Nephron progenitor cell (in vitro differentiated cells): ENCODE measurements around the gene TRIM44.

Experiments
- DNase-seq: peaks from one replicate; pipeline ENCODE4 v3.0.0; 2021
- H3K27ac Mint-ChIP-seq: 2 replicates; pipeline ENCODE4 v1.8.0; 2021; ENCODE audit warnings: mild to moderate bottlenecking, moderate library complexity, mixed read lengths
- H3K27me3 Mint-ChIP-seq: 2 replicates; pipeline ENCODE4 v1.8.0; 2021; ENCODE audit warnings: mild to moderate bottlenecking, low read depth, mixed read lengths; ENCODE audit not compliant: poor library complexity
- H3K36me3 Mint-ChIP-seq: 2 replicates; pipeline ENCODE4 v1.8.0; 2021; ENCODE audit warnings: low read depth, mixed read lengths
- H3K4me1 Mint-ChIP-seq: 2 replicates; pipeline ENCODE4 v1.8.0; 2021; ENCODE audit warnings: mixed read lengths
- H3K4me3 Mint-ChIP-seq: 2 replicates; pipeline ENCODE4 v1.8.0; 2021; ENCODE audit warnings: mild to moderate bottlenecking, moderate library complexity, mixed read lengths
- H3K9me3 Mint-ChIP-seq: 2 replicates; pipeline ENCODE4 v1.8.0; 2021; ENCODE audit warnings: mild to moderate bottlenecking, moderate library complexity, mixed read lengths
- CTCF ChIP-seq: fragments of 200-600 bp; sonication (generic); IDR thresholded peaks from 2 replicates; pipeline ENCODE4 v1.5.0; 2021; ENCODE audit warnings: antibody characterized with exemption

TRIM44 gene

GRCh38 chr11:35654711-35655110, 7.9 kb upstream of the TRIM44 start:
- Mint-ChIP-seq H3K36me3 (no peaks in the 10 kb centered on the region), H3K27me3 (peaks cover 45% of the 10 kb centered on the region)
- no peak for TF ChIP-seq CTCF

GRCh38 chr11:35655254-35655653, 7.3 kb upstream of the TRIM44 start:
- no peak for DNase-seq
- Mint-ChIP-seq H3K9me3 (no peaks in the 10 kb centered on the region), H3K4me3 (no peak overlapping the region), H3K36me3 (no peaks in the 10 kb centered on the region), H3K27ac (no peak overlapping the region), H3K27me3 (peaks cover 51% of the 10 kb centered on the region), H3K4me1 (peaks cover 19% of the 10 kb centered on the region)
- TF ChIP-seq CTCF: no peak

More at GRCh38 chr11:35654711-35655110, 7.9 kb upstream of the TRIM44 start:
- H3K27ac Mint-ChIP-seq: no peak overlapping the region
- no peaks in the 10 kb centered on the region for H3K9me3 Mint-ChIP-seq
- DNase-seq: no peak
- peak overlapping the region; percentile 10 for H3K4me3 Mint-ChIP-seq
- H3K4me1 Mint-ChIP-seq: peaks cover 19% of the 10 kb centered on the region

GRCh38 chr11:35655856-35656255, 6.7 kb upstream of the TRIM44 start:
- no peak for TF ChIP-seq CTCF
- DNase-seq: no peak
- Mint-ChIP-seq H3K27me3 (peaks cover 49% of the 10 kb centered on the region), H3K4me1 (peaks cover 19% of the 10 kb centered on the region), H3K36me3 (no peaks in the 10 kb centered on the region), H3K27ac (no peak overlapping the region), H3K4me3 (no peak overlapping the region), H3K9me3 (no peaks in the 10 kb centered on the region)

- no peak for TF ChIP-seq CTCF
- peaks cover 59% of the 10 kb centered on the region for H3K27me3 Mint-ChIP-seq
- no peak overlapping the region for H3K27ac Mint-ChIP-seq
- H3K4me3 Mint-ChIP-seq: no peak overlapping the region
- H3K36me3 Mint-ChIP-seq: peaks cover 3% of the 10 kb centered on the region
- no peak for DNase-seq
- H3K4me1 Mint-ChIP-seq: peaks cover 37% of the 10 kb centered on the region
- peaks cover 7% of the 10 kb centered on the region for H3K9me3 Mint-ChIP-seq
These were observed 4.3 kb upstream of the TRIM44 start for GRCh38 chr11:35658020-35658948.

GRCh38 chr11:35661534-35661933, 1.0 kb upstream of the TRIM44 start:
- peaks cover 36% of the 10 kb centered on the region for H3K4me1 Mint-ChIP-seq
- peaks cover 39% of the 10 kb centered on the region for H3K9me3 Mint-ChIP-seq
- H3K27me3 Mint-ChIP-seq: peaks cover 46% of the 10 kb centered on the region
- peaks cover 35% of the 10 kb centered on the region for H3K36me3 Mint-ChIP-seq
- no peak for DNase-seq
- no peak for TF ChIP-seq CTCF
- H3K4me3 Mint-ChIP-seq: peak overlapping the region; percentile 85
- H3K27ac Mint-ChIP-seq: no peak overlapping the region
